Measurements from ENCODE around the gene MCM10. TPM values are rescaled to one million over a fixed set of nuclear protein-coding genes. Genes with fewer than 3 reads are reported as not detected.

MCM10 gene
- total RNA-seq (under 1 TPM in 1 of 2 experiments, not detected in 1; 0.17 TPM), polyA plus RNA-seq (not detected)

DNA sequence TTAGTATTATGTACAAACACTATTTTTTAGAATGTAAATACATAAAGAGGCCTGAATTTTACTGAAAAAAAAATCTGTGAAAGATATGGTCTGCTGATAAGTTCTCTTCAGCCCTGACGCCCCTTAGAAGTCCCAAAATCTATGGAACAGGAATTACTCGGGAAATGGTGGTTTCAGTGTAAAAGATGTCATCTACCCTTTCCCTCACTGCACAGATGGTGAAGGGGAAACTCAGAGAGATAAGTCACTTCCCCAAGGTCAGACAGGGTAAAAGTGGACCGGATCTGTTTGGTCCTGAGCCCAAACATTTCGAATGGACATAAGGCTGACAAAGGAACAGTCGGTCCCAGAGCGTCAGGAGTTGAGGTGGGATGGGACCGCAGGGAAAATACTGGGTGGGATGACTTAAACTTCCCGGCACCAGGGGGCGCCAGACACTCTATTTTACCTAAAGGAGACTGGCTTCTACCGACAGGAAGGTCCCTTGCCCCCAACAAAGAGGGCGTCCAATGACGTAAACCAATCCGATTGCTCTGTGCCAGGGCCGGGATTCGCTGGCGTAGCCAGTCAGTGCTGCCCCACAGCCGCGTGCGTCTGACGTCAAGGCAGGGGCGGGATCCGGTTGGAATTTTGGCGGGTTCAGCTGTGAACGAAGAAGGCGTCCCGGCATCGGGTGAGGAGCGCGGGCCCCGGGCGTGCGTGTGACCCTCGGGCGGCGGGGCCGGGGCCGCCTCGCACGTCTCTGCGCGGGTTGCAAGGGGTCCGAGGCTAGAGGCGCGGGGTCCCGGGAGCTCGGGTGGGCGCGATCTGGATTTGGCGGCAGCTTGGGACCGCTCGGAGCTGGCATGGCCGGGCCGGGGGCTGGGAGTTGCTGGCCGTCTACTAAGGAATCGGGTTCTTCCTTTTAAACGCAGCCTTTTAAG is at the start of gene MCM10:
MCM10 (plus strand) TSS at position 625 of the 923 bp plus-strand sequence. CDS start 2,645 bp downstream, outside the sequence.
- H3K4me1 ChIP-seq (ENCODE audit: insufficient read depth, low read length), result peaks cover 15% of the 10 kb centered on the region
- H3K36me3 Mint-ChIP-seq, result no peaks in the 10 kb centered on the region
- peak within 1 kb of the TSS; percentile 82 to 94 (median 88) for H3K27ac Mint-ChIP-seq
- H3K27me3 Mint-ChIP-seq, result no peaks in the 10 kb centered on the region
- H3K9me3 Mint-ChIP-seq, result peaks cover 0 to 5% (median 0%) of the 10 kb centered on the region in 8 donors
- no peaks in the 10 kb centered on the region for H3K9me3 ChIP-seq (ENCODE audit: control insufficient read depth in 1 of 2, low read length in 2 of 2)
- intact Hi-C loops (cut with micrococcal nuclease), result loop anchor here (1.0 kb wide), 5 partner anchors 62 to 425 kb away; partner anchors contain the start of gene PRPF18
- H3K27ac ChIP-seq (ENCODE audit: low read depth, low read length), result peak within 1 kb of the TSS; percentile 33
- H3K4me3 Mint-ChIP-seq, result peak within 1 kb of the TSS; percentile 82 to 94 (median 88)
- ChIA-PET POLR2A (ENCODE audit: partially characterized antibody) (interaction anchor here (0.8 to 4.8 kb wide), 4 partner anchors 140 to 211 kb away, joined by 3 to 49 read pairs (median 6); partner anchors contain the start of genes PHYH and SEPHS1), CTCF (ENCODE audit: partially characterized antibody) (interaction anchor here (0.7 to 5.0 kb wide), 19 partner anchors 8 to 361 kb away, joined by 3 to 35 read pairs (median 5); partner anchors contain the start of genes OPTN and PHYH)
- DNase-seq, result peak; percentile 95 to 99 (median 97)
- no peaks in the 10 kb centered on the region for H3K27me3 ChIP-seq (ENCODE audit: insufficient read depth, low read length)
- H3K4me3 ChIP-seq (ENCODE audit: low read length in 2 of 2), result peak within 1 kb of the TSS; percentile 50 to 58
- H3K4me1 Mint-ChIP-seq, result peaks cover 15 to 36% (median 23%) of the 10 kb centered on the region in 4 donors
- no peaks in the 10 kb centered on the region for H3K36me3 ChIP-seq (ENCODE audit: insufficient read depth, low read length)

DNA sequence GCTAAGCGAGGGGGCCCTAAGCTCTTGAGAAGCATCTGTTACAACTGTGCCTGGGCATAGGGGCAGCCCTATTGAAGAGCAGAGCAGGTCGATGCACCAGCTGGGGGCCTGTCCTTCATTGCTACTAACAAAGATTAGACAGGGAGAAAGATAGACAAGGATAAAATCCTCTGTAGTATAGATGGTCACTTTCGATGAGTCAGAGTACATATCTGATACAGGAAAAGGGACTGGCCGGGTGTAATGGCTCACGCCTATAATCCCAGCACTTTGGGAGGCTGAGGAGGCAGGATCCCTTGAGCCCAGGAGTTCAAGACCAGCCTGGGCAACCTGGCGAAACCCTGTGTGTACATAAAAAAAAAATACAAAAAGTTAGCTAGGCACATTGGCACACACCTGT is 47.8 kb upstream of the MCM10 start:
- Mint-ChIP-seq H3K4me1 (peaks cover 29 to 40% (median 38%) of the 10 kb centered on the region in 4 donors), H3K27ac (peak overlapping the region in 2 of 7 donors; percentile 35 to 38), H3K9me3 (no peaks in the 10 kb centered on the region), H3K27me3 (no peaks in the 10 kb centered on the region), H3K36me3 (peaks cover 56 to 67% of the 10 kb centered on the region in 2 donors), H3K4me3 (no peak overlapping the region)
- no peaks in the 10 kb centered on the region for H3K27me3 ChIP-seq (ENCODE audit: insufficient read depth, low read length)
- ChIA-PET POLR2A (ENCODE audit: partially characterized antibody) (interaction anchor here (1.0 to 1.2 kb wide), 3 partner anchors 13 to 16 kb away, joined by 3 to 4 read pairs (median 3); partner anchors contain the start of gene OPTN), CTCF (ENCODE audit: partially characterized antibody) (no interaction called here)
- intact Hi-C loops (cut with micrococcal nuclease), result no loop called here
- H3K4me1 ChIP-seq (ENCODE audit: insufficient read depth, low read length), result peaks cover 43% of the 10 kb centered on the region
- H3K4me3 ChIP-seq (ENCODE audit: low read length in 2 of 2), result no peak overlapping the region
- no peaks in the 10 kb centered on the region for H3K9me3 ChIP-seq (ENCODE audit: control insufficient read depth in 1 of 2, low read length in 2 of 2)
- no peak overlapping the region for H3K27ac ChIP-seq (ENCODE audit: low read depth, low read length)
- peaks cover 64% of the 10 kb centered on the region for H3K36me3 ChIP-seq (ENCODE audit: insufficient read depth, low read length)
- DNase-seq, result no peak

DNA sequence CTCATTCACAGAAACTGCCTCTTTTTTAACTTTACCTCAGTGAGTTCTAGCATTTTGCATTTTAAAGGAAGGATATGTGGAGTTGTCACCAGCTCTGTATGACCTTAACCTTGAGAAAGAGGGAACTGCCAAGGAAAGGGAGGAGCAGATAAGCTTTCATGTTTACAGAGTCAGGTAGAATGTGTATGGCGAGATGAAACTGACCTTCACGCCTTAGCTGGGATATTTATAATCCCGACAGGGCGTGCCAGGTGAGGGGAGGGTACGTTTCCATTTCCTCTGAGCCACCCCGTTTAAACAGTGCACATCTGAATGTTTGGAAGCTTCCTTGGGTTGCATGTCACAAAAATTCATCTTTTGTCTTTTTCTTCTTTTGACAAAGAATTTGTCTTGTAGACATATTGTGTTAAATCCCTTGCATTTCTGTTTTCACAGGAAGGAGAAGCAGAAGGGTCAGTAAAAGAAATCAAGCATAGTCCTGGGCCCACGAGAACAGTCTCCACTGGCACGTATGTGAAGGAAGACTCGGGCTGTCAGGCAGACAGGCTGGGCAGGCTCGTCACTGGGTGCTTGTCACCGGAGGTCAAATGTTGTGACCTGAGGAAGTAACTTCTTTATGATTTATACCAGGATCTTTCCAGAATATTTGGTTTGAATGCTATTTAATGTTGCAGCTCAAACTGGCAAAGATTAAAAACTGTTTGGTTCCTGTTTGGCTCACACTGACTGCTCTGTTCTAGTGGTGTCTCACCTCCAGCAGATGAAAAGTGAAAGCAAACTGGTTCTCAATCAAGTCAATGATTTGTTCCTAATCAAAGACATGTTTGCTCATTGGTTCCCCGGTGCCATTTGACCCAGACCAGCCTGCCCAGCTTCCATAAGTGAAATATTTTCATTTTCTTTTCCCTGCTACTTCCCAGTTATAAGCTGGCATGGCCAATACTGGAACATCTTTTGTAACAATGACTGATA is 45.2 kb upstream of the MCM10 start:
- intact Hi-C loops (cut with micrococcal nuclease), result no loop called here
- no peak overlapping the region for H3K4me3 ChIP-seq (ENCODE audit: low read length in 2 of 2)

DNA sequence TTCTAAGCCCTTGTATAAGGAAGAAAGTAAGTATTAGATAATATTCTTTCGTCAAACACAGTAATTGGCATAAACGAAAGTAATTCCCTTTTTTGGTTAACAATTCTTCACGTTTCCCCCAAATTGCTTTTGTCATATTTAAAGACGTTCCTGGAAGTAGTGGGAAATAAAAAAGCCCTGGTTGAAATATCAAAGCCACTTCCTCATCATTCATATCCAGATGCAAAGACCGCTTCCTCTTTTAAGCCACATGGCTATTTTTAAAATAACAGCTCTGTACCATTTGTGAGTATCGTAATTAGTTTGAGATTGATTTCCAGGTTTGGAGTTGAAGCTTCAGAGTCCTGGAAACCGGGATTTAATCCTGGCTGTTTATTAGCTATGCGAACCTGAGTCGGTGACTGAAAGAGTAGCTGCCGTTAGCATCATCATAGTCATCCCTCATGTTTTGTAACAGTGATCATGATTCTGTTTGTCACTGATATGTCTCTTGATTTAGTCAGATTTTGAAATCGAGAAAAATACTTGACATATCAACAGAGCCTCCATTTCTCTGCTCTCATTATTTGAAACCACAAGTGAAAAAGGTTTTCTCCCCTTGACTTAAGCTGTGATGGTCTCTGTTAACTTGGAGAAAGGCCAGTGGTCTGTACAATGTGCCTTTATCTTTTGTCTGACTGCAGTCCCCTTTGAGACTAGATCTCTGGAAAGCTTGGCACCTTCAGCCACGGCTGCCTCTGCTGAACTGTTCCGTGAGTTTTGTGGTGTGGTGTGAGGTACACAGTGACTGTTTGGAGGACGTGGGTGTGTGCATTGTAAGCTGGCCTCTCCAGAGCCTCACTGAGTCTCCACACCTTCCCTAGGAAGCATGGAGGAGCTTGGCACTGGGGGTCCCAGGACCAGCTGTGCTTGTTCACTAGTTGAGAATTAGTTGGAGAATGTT is 43.2 kb upstream of the MCM10 start:
- Histone ChIP-seq H3K4me1 (ENCODE audit: insufficient read depth, low read length) (peaks cover 17% of the 10 kb centered on the region), H3K27ac (ENCODE audit: low read depth, low read length) (no peak overlapping the region), H3K9me3 (ENCODE audit: control insufficient read depth in 1 of 2, low read length in 2 of 2) (no peaks in the 10 kb centered on the region), H3K36me3 (ENCODE audit: insufficient read depth, low read length) (peaks cover 74% of the 10 kb centered on the region), H3K4me3 (ENCODE audit: low read length in 2 of 2) (no peak overlapping the region), H3K27me3 (ENCODE audit: insufficient read depth, low read length) (no peaks in the 10 kb centered on the region)
- peaks cover 76 to 78% of the 10 kb centered on the region in 2 donors for H3K36me3 Mint-ChIP-seq
- H3K4me1 Mint-ChIP-seq, result peaks cover 25 to 37% (median 28%) of the 10 kb centered on the region in 4 donors
- H3K4me3 Mint-ChIP-seq, result peak overlapping the region in 2 of 8 donors; percentile 47 to 55
- H3K9me3 Mint-ChIP-seq, result no peaks in the 10 kb centered on the region
- ChIA-PET POLR2A (ENCODE audit: partially characterized antibody) (interaction anchor here (1.4 to 2.1 kb wide), 3 partner anchors 9 to 18 kb away, joined by 5 to 9 read pairs (median 8); partner anchors contain the start of gene OPTN), CTCF (ENCODE audit: partially characterized antibody) (interaction anchor here (0.8 to 2.6 kb wide), 4 partner anchors 18 to 184 kb away, joined by 3 to 14 read pairs (median 5); partner anchors contain the start of gene OPTN)
- DNase-seq, result no peak
- intact Hi-C loops (cut with micrococcal nuclease), result no loop called here
- no peaks in the 10 kb centered on the region for H3K27me3 Mint-ChIP-seq
- H3K27ac Mint-ChIP-seq, result peak overlapping the region in 6 of 7 donors; percentile 19 to 68 (median 60)

More for the DNA sequence above, 45.2 kb upstream of the MCM10 start:
- Histone ChIP-seq H3K27ac (ENCODE audit: low read depth, low read length) (peak overlapping the region; percentile 54), H3K36me3 (ENCODE audit: insufficient read depth, low read length) (peaks cover 65% of the 10 kb centered on the region), H3K9me3 (ENCODE audit: control insufficient read depth in 1 of 2, low read length in 2 of 2) (no peaks in the 10 kb centered on the region), H3K27me3 (ENCODE audit: insufficient read depth, low read length) (no peaks in the 10 kb centered on the region), H3K4me1 (ENCODE audit: insufficient read depth, low read length) (peaks cover 18% of the 10 kb centered on the region)
- Mint-ChIP-seq H3K36me3 (peaks cover 66 to 74% of the 10 kb centered on the region in 2 donors), H3K4me3 (peak overlapping the region; percentile 54 to 84 (median 78)), H3K27ac (peak overlapping the region; percentile 76 to 94 (median 92)), H3K27me3 (no peaks in the 10 kb centered on the region), H3K9me3 (no peaks in the 10 kb centered on the region), H3K4me1 (peaks cover 19 to 37% (median 27%) of the 10 kb centered on the region in 4 donors)
- peak; percentile 23 to 50 (median 47) for DNase-seq
- CTCF ChIA-PET (ENCODE audit: partially characterized antibody), result interaction anchor here (0.6 to 2.6 kb wide), 5 partner anchors 9 to 186 kb away, joined by 3 to 14 read pairs (median 4); partner anchors contain the start of gene OPTN
- POLR2A ChIA-PET (ENCODE audit: partially characterized antibody), result interaction anchor here (0.9 to 1.1 kb wide), 2 partner anchors 9 to 17 kb away, joined by 3 read pairs; partner anchors contain the start of gene OPTN

DNA sequence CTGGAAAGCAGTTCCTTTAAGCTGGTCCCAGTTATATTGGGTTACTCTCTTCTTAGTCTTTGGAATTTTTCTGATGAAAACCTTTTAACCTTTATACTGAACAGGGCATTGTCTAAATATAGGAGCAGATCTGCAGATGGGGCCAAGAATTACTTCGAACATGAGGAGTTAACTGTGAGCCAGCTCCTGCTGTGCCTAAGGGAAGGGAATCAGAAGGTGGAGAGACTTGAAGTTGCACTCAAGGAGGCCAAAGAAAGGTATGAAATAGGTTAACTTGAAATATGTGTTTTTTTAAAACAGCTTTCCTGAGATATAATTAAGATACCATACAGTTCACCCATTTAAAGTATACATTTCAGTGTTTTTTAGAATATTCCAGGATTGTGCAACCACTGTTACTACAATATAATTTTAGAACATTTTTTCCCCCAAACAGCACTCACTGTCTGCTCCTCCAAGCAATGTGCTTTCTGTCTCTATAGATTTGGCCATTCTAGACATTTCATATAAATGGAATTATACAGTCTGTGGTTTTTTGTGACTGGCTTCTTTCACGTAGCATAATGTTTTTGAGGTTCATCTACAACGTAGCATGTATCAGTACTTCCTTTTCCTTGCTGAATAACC is 42.5 kb upstream of the MCM10 start:
- Histone ChIP-seq H3K9me3 (ENCODE audit: control insufficient read depth in 1 of 2, low read length in 2 of 2) (no peaks in the 10 kb centered on the region), H3K27ac (ENCODE audit: low read depth, low read length) (no peak overlapping the region), H3K4me3 (ENCODE audit: low read length in 2 of 2) (no peak overlapping the region), H3K27me3 (ENCODE audit: insufficient read depth, low read length) (no peaks in the 10 kb centered on the region), H3K4me1 (ENCODE audit: insufficient read depth, low read length) (peaks cover 17% of the 10 kb centered on the region), H3K36me3 (ENCODE audit: insufficient read depth, low read length) (peaks cover 75% of the 10 kb centered on the region)
- peak overlapping the region in 4 of 7 donors; percentile 33 to 63 (median 50) for H3K27ac Mint-ChIP-seq
- intact Hi-C loops (cut with micrococcal nuclease), result no loop called here
- peak overlapping the region in 1 of 8 donors; percentile 55 for H3K4me3 Mint-ChIP-seq
- peaks cover 24 to 37% (median 28%) of the 10 kb centered on the region in 4 donors for H3K4me1 Mint-ChIP-seq
- DNase-seq, result no peak
- H3K36me3 Mint-ChIP-seq, result peaks cover 78 to 80% of the 10 kb centered on the region in 2 donors
- CTCF ChIA-PET (ENCODE audit: partially characterized antibody), result interaction anchor here (1.8 kb wide), 1 partner anchor 184 kb away, joined by 5 read pairs; no protein-coding TSS in a partner anchor
- no peaks in the 10 kb centered on the region for H3K9me3 Mint-ChIP-seq
- H3K27me3 Mint-ChIP-seq, result no peaks in the 10 kb centered on the region
- POLR2A ChIA-PET (ENCODE audit: partially characterized antibody), result interaction anchor here (1.4 to 2.1 kb wide), 3 partner anchors 10 to 19 kb away, joined by 5 to 9 read pairs (median 8); partner anchors contain the start of gene OPTN

Measured in CD4-positive, alpha-beta memory T cell (primary cell).